Mammary epithelial cell (primary cell): ENCODE measurements around the gene BEND7.

Experiments
- CTCF ChIP-seq, 2 donors: IDR thresholded peaks in 1 of 2; conservative IDR thresholded peaks in 1 of 2; 2 replicates each; pipeline ENCODE4 v1.5.1; 2011 to 2012; ENCODE audit warnings: inconsistent platforms in 2 of 2, low read length in 2 of 2, mild to moderate bottlenecking in 2 of 2, control low read depth in 1 of 2, low read depth in 1 of 2; ENCODE audit not compliant: insufficient read depth in 1 of 2; ENCODE audit errors: extremely low read depth in 1 of 2
- EZH2 ChIP-seq: IDR thresholded peaks from 2 replicates; pipeline ENCODE4 v1.6.1; 2012; ENCODE audit warnings: low read length, inconsistent platforms, borderline replicate concordance

DNA sequence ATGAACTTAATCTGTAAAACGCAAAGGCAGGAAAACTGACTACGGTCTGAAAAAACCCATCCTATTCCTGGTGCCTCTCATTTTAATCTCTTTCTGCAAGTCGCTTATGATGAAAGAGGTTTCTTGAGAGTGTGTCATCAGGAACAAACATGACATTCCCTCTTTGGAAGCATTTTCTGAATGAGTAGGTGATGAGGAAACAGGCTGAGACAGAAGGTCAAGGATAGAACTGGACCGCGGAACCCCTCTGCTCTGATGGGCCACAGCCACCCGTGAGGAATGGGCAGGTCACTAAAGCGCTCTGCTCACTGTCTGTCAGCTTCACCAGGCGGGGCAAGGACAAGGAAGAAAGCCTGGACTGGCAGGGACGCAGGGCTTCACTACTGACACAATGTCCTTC, 28.6 kb downstream of the BEND7 start:
- no peak for TF ChIP-seq CTCF (conservative IDR thresholded peaks at IDR 0.05 in 1 of 2, IDR thresholded peaks at IDR 0.05 in 1 of 2; ENCODE audit: extremely low read depth in 1 of 2, insufficient read depth in 1 of 2, low read depth in 1 of 2, low read length in 2 of 2)
- TF ChIP-seq EZH2: no peak
